ENCODE results near the gene RBFA.

- no peak for TF ChIP-seq EZH2phosphoT487 (IDR thresholded peaks at IDR 0.05; ENCODE audit: borderline replicate concordance, low read depth)
- no peak for TF ChIP-seq POLR2AphosphoS5 (IDR thresholded peaks at IDR 0.05; ENCODE audit: low read depth, low read length)
- no peak for TF ChIP-seq RAD21 (IDR thresholded peaks at IDR 0.05; ENCODE audit: low read length)
Observed at GRCh38 chr18:80056095-80056494, 21.9 kb downstream of the RBFA start.
